NCI-H2081 (cell line): ENCODE results near the gene PRICKLE2.

Experiments used
- DNase-seq, 2 experiments: peaks; one replicate each; lab custom pipeline; 2025; lab: John Stamatoyannopoulos, UW

Gene PRICKLE2

DNA sequence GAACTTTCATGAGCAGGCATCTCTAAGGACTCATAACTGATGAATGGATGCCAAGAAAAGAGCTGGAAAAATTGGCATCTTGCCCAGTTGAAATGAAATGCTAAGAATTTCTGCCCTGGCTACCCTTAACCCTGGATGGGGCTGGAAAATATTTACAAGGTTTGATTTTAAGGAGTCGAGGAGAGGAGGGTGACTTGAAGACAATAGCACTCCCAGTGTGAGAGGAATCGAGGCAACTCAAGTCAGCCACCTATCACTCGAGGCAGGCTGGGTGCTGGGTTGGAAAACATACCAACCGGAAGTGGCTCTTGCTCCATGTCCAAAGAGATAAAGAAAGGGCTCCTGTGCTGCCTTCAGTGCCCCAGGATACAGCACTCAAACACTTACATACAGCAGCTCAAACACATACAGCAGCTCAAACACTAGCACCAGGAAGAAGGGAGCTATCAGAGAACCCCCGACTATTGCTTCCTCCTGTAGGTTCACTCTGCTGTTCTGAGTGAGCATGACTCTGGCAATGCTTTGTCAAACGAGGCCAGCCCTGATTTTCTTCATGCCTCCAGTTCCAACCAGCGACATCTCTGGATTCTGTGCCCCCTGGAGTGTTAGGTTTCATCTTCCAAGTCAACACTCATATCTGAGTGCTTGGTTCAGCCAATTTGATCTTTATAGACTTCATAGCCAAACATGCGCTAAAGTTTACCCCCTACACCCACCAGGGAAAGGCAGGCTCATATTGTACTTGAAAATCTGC, 4.9 kb downstream of the PRICKLE2 start:
- DNase-seq = no peak

DNA sequence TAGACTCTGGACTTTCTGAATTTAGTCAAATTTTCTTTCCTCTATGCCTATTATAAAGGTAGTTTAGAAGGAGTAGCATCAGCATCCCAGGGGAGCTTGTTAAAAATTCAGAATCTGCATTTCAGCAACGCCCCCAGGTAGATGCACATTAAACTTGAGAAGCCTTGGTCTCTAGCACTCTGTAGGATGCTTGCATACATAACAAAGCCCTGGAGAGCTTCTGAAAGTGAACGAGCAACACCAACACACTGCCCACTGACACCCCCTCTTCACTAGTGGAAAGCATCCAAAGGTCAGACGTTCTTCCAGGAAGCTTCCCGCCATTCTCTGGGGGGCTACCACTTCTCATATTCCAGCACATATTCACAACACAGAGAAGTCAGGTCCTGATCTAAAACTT, 6.5 kb downstream of the PRICKLE2 start:
- no peak for DNase-seq

DNA sequence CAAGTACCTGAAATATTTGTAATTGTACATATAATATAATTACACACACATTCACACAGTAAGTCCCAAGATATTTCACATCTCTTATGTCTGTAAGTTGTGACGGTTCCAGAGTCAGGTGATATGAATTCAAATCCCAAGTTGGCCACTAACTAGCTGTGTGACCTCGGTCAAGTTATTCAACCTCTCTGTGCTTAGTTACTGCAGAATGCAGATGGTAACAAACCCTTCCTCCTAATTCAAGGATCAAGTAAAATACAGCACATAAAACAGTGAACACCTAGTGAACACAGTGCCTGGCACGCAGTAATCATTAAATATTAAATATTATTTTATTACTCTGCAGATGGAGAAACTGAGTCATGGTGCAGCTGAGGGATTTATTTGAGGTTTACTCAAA, 6.9 kb downstream of the PRICKLE2 start:
- no peak for DNase-seq

DNA sequence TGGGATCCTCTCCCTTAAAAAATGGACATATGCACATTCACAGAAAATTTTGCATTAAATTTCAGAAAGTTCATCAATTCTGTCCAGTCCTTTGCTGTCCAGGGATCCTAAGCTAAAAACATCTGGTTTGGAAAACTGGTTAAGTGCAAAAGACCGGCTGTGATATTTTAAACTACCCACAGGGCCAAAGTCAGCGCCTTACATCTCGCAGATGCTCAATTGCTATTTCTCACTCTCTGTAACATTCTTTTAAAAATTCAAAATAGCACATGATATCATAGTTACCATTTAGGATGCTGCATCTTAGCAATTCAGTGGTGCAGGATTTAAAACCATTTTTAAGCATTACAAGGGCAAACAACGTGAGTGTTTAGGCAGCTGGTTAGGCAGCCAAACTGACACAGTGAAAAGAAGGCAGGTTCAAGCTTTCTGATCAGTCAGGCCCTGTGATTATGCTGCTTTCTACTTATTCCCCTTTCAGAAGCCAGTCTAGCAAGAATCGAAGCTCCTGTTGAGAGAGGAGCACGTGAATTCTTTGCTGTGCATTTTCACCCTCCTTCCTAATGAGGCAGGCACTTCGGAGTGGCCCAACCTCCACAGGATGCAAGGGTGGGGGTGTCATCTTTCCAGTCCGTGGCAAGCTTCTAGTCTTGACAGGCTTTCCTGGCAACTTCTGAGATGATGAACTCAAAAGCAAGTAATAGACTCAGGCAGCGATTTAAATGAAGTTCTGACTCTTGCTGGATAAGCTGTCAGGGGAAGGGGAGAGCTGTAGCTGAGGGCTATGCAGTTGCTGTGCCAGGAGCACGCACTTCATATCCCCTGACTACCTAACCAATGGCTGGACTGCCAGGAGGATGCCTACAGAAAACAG, 8.8 kb downstream of the PRICKLE2 start:
- DNase-seq = no peak

DNA sequence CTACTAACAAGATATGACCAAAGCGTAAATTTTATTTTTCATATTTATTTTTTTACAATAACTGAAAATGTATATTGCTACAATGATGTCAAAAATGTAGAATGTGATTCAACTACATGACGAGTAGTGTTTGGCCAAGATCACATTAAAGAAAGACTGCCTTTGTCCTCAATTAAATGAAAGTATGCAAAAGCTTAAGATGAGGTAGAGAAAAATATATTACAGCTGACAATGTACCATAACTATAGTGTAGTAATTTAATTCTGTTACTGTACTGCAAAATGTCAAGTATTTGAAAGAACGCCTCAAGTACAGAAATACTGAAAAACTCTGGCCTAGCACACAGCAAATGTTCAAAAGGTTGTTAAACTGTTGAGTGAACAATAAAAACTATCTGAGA, 9.7 kb downstream of the PRICKLE2 start:
- DNase-seq = no peak

DNA sequence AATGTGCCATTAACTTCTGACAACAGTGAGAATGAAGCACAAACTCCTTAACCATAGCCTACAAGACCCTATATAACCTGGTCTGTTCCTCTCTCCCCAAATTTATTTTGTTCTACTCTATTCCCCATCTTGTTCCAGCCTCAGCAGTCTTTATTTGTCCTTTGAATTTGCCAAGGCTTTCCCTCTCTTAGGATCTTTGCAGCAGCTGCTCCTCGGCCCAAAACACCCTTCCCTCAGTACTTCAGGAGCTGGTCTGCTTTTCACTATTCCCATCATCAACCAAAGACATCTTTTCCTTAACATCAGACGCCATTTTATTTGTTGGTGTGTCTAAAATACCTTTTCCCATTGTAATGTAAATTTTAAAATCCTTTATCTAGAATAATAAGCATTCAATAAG, 10.2 kb downstream of the PRICKLE2 start:
- DNase-seq = no peak

DNA sequence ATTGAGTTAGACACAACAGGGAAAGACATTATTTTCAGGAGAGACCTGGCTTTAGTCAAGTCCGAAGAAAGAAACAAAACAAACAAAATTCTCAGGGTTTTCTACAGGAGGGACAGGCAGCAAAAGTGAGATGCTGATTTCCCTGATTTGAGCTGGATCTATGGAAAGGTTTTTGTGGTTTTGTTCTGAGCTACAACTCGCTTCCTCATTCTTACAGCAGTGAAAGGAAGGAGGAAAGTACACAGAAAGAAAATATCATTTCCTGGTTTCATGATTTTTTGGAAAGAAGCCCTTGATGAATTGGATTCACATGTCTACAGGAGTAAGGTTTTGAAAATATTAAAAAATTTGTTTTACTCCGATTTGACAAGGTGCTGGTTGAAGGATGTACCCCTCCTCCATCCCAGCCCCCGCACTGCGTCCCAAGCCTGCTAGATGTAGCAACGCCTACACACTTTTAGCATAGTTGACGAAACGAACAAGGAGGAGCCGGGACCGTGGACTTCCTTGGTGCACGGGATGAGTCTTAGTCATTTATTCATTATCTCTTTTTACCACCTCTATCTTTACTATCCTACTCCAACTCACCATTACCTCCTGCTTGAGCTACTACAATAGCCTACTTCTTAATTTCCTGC, 10.8 kb downstream of the PRICKLE2 start:
- DNase-seq = no peak

DNA sequence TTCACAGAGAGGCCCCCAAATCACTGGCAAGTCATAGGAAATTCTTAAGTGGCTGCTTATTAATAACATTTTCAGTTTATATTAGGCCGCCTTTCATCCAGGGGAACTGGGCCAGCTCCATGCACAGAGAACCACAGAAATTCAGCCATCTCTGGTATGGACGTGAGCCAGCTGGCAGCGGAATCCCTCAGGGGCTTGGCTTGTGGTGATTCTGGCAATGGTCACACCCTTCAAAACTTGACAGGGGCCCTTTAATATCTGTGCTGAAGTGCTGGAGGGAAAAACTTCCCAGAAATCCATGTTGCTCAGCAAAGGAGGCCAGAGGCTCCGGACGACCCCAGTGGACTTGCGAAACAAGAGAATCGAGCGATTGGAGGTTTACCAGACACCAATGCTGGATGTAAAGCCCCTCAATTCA, 11.3 kb downstream of the PRICKLE2 start:
- DNase-seq = no peak

DNA sequence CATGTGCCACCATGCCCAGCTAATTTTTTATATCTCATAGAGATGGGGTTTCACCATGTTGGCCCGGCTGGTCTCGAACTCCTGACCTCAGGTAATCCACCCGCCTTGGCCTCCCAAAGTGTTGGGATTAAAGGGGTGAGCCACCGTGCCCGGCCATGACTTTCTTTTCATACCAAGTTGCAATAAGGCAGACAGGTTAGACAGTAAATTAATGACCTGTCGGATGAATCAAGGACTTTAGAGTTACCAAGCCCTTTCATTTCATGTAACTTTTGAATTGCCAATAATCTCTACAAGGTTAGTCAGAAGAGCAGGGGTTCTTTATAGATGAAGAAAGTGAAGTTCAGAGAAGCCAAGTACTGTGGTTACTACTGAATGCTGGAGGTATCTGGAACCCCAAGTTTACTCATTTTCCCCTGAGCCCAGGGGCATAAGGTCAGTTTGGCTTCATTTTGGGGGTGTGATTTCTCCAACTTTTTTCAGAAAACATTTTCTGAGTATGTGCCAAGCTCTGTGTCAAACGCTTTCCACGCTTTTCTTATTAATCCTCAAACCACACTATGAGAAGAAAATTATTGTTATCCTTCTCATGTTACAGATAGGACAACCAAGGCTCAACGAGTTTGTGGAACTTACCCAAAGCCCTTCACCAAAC, 11.9 kb downstream of the PRICKLE2 start:
- DNase-seq = no peak

DNA sequence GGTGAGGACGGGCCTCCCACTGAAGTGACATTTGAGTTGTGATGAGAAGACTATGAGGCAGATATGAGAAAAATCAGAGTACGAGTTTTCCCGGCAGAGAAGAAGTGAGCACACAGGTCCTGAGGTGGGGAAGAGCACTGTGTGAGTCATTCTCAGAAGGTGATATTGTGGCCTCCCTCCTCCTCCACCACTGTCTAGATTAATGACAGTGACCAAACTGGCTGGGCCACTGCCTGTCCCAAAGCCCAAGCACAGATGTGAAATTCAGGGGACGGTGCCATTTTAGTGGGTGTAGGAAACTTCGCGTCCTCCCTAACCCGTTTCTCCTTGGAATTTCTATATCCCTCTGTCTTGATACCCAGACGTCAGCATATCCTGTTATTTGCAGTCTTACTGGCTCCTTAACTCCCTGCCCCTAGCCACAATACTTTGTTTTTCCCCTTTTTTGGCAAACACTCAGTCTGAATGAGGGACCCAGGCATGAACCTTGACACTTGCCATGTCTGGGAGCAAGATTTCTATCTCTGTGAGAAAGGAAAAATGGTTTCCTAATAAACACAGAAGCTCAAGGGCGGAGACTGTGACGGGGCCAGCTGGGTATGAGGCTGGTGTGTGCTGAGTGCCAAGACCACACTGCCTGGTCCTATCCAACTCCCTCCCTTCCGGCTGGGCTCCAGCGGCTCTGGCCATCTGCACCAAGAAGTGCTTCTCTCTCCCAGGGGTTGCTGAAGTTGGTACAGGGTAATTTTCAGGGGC, 15.2 kb downstream of the PRICKLE2 start:
- DNase-seq = no peak

DNA sequence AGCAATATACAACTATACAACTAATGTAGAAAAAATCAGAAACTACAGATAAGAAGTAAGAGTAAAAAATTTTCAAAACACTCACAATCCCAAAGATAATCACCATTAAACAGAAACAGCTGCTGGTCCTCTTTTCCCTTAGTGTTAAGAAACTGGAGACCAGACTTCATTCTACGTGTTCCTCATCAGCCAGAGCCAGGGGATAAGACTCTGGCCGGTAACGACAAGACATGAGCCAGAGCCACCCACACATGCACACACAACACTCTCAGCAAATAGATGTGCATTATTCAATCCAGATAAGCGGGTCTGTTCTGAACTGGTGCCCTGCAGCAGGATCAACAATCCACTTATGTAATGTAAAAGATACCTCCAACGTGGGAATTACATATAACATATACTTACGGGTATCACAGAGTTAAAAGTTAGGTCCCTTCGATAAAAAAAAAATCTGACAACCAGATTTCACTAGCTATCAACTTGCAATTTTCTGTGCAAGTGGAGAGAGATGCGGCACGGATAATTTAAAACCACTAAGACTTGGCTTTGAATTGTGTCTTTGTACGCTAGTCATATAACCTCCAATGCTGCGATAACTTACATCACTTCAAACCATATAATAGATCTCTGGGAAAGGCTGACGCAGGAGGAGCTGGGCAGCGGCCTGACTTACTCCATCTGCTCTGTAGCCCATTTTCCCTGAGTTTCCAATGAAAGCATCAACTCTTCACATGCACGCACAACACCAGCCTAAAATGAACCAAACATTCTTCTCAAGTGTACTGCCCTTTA, 17.8 kb downstream of the PRICKLE2 start:
- no peak for DNase-seq

DNA sequence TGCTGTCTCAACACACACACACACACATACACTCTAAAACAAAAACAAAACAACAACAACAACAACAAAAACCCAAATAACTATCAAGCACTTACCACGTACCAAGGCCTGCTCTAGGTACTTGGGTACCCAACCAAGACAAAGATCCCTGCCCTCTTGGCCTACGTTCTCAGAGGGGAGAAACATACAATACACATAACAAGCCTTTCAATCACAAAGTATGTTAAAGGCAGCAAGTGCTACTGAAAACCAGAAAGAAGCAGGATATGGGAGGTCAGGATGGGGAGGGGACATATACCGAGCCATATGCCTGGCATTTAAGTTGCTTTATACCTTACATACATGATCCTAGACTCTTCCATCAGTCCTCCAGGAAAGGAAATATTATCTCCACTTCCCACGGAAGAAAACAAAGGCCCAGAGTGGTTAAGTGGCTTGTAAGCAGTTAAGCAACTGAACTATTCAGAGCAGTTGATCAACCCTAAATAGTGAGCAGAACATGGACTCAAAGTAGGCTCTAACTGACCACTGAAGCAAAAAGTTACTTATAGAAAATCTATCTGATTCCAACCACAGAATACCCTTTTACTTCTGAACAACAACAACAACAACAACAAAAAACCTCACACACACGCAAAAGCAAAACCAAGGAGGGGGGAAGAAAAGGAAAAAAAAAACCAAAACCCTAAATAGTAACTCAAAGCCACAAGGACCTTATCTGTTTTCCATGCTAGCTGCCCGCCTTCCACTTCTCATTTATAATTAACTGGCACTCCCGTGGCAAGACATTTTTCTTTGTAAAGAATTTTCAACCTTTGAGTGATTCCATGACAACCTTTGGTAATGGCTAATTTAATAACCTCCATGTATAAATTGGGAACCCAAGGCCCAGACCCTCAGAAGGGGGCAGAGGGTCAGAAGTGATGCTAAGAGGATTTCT, 21.0 kb downstream of the PRICKLE2 start:
- DNase-seq = no peak

DNA sequence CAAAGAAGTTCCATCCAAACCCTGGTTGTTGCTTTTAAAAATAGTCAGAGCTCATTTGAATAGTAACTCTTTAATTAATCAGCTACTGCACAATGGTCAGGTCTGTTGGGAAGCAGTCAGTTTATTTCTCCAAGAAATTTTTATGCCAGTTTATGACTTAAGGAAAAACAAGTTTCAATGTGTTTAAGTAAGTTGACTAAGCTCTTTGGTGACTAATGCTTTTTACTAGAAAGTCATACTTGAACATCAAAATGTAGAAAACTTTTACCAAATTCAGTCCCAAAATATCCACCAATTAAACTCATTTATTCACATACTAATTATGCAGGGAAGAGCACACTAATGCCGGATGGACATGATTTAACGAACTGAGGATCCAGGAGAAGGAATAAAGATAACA, 22.1 kb downstream of the PRICKLE2 start:
- no peak for DNase-seq

DNA sequence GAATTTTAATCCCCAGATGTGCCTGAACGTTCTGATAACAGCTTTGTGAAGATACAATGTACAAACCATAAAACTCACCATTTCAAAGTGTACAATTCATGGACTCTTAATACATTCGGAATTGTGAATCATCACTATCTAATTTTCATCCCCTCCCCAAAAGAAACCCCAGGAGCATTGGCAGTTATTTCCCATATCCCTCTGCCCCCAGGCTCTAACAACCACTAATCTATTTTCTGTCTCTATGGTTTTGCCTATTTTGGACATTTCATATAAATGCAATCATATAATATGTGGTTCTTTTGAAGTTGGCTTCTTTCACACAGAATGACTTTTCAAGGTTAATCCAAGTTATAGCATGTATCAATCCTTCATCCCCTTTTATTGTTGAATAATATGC, 25.3 kb downstream of the PRICKLE2 start:
- no peak for DNase-seq

DNA sequence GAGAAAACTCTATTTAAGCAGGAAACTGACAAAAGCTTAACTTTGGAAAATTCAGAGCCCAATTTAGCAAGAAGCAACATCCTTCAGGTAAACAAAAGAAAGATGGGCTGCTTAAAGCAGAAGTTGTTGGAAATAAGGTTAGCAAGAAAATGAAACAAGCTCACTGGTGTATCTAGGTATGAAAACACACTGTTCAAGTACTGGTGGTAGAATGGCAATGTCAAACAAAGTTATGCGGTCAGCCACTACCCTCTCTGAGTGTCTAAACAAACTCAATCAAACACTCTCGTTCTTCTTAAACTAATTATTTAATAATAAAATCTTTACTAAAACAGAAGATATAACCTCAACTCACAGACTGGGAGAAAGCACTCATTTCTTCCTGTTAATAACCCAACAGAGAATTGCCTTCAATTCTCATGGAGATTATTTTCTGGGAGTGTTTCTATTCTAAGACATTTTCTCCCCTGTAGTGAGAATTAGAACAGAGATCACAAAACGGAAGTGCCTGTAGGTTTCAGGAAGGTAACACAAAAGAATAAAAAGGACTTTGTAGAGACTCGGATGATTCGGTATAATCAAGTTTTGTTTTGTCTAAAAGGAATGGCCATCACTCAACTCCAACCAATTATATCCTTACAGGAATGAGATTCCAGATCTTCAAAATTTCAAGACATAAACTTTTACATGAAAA, 28.9 kb downstream of the PRICKLE2 start:
- no peak for DNase-seq

DNA sequence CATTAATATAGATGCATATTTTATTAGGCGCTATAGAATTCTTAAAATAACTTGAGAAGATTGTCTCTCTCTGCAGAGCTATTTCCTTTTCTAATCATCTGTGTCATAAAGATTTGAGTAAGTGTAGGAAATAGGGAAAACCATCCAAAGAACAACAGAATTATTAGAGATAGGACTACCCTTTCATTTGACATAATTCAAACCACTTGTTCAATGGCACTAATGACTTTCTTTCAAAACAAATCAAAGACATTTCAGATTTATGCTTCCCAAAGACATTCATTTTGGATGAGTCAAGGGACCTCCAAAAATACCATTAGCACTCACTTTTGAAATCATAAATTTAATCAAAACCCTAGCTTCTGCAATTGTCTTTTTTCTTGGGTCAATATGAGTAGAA, 29.5 kb downstream of the PRICKLE2 start:
- DNase-seq = no peak

DNA sequence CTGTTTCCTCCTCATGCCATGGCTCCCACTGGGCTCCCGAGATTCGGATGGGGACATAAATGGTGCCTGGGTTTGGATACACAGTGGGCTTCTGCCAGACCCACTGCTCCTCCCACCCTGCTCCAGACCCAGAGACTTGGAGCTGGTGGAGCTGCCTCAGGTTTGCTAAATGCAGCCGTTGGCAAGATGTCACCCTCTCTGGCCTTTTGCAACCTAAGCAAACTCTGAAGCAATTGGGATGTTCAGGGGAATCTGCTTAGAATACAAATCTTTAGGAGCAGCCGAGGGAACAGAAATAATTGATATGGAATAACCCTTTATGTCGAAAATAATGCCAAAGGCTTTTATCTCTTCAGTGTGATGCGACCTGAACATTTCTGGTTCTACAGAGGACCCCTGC, 33.4 kb downstream of the PRICKLE2 start:
- no peak for DNase-seq

DNA sequence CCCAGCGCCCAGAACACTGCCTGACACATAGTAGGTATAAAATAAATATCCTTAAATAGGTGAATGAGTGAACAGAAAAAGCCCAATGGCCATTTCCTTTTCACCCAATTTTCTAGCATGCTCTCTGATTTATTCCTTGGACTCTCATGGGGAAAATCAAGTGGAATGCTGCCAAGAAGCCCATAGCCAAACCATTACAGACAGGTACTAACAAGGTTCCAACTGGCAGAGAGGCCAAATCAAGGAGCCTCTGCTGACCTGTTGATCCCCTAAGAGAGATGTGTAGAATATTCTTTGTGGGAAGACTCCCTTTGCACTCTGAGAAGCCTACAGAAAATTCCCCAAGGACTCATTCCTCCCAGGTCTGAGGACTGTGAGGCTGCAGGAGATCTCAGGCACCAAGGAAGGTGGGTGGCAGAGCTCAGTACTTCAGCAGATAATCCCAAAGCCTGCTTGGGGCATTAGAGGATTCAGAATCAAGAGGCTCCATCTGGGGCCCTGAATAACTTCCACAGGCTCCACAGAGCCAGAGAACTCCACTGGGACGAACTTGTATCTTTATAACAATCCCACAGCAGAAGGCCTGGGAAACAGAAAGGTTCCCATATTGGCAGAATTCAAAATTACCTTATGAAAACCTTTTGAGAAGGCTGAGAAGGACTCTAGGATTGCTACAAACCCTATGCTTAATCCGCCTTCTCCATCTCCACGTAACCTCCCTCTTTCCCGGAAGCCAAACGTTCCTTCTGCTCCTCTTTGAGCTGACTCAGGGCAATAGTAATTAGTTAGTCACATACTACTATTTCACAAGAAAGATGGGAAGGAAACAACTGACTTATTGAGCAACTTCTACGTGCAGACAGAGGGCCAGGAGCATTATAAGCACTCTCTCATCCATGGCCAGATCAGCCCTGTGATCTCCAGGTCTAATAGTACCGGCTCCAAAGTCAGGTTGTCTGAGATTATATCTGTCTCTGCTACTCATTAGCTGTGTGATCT, 34.5 kb downstream of the PRICKLE2 start:
- DNase-seq = no peak
